A673 (cell line): ENCODE data around the gene PLA2G6.

Experiments used
- CTCF ChIP-seq: fragments of 300-800, 200-600 bp; sonication (generic); conservative IDR thresholded peaks from 2 replicates; pipeline ENCODE4 v1.5.1; 2017; ENCODE audit warnings: low read depth, mild to moderate bottlenecking, antibody characterized with exemption, low read length, moderate library complexity, mixed read lengths
- EZH2 ChIP-seq: fragments of 200-600 bp; sonication (generic); IDR thresholded peaks from 2 replicates; pipeline ENCODE4 v1.6.1; 2017; ENCODE audit warnings: borderline replicate concordance, low read depth, mild to moderate bottlenecking, mixed read lengths, antibody characterized with exemption, low read length; ENCODE audit not compliant: poor library complexity, severe bottlenecking

- TF ChIP-seq CTCF (no peak), EZH2 (no peak)
Measured at GRCh38 chr22:38223289-38223960, 41.8 kb upstream of the PLA2G6 start.
